PC-9 (cell line): ENCODE measurements around the gene KATNAL1.

ENCODE experiments used
- CTCF ChIP-seq: fragments of 200-600 bp; sonication (generic); conservative IDR thresholded peaks from 2 replicates; pipeline ENCODE4 v1.6.1; 2017; ENCODE audit warnings: mixed run types, antibody characterized with exemption, mild to moderate bottlenecking, moderate library complexity
- EZH2 ChIP-seq: fragments of 200-600 bp; sonication (generic); IDR thresholded peaks from 2 replicates; pipeline ENCODE4 v1.8.0; 2017; ENCODE audit warnings: antibody characterized with exemption, low read depth

GRCh38 chr13:30305456-30305970 lies 1.8 kb downstream of the KATNAL1 start:
- TF ChIP-seq CTCF = no peak
- no peak for TF ChIP-seq EZH2
